HG02798 (cell line): ENCODE measurements around the gene SIT1.

Experiments used
- ATAC-seq: cut with Tn5 transposase; IDR thresholded peaks from one replicate; pipeline ENCODE4 v1.9.1; 2021; ENCODE audit warnings: mild to moderate bottlenecking; ENCODE audit not compliant: unreplicated experiment, poor library complexity

The SIT1 gene

GRCh38 chr9:35609820-35610163 is 40.9 kb downstream of the SIT1 start:
- no peak for ATAC-seq

GRCh38 chr9:35609001-35609819 is 41.5 kb downstream of the SIT1 start:
- ATAC-seq, result no peak

GRCh38 chr9:35608221-35608620 is 42.5 kb downstream of the SIT1 start:
- ATAC-seq, result no peak

GRCh38 chr9:35606726-35607125 is 44.0 kb downstream of the SIT1 start:
- no peak for ATAC-seq

GRCh38 chr9:35606138-35606504 is 44.6 kb downstream of the SIT1 start:
- no peak for ATAC-seq

- ATAC-seq, result peak; percentile 11
These were observed 45.2 kb downstream of the SIT1 start for GRCh38 chr9:35605351-35606137.

- ATAC-seq, result peak; percentile 46
These were observed 46.0 kb downstream of the SIT1 start, which contains the start of gene TESK1 for GRCh38 chr9:35604578-35605350. Gene TESK1, plus strand, starts transcription at chr9:35605262. Its CDS starts 358 bp downstream, at chr9:35605620.

- ATAC-seq, result peak; percentile 87
These were observed 46.6 kb downstream of the SIT1 start for GRCh38 chr9:35603986-35604577.

GRCh38 chr9:35603506-35603985 is 47.2 kb downstream of the SIT1 start:
- no peak for ATAC-seq

GRCh38 chr9:35599763-35600604 is 50.7 kb downstream of the SIT1 start:
- no peak for ATAC-seq
